CD1c-positive myeloid dendritic cell (primary cell): ENCODE data around the gene OCIAD2.
"Not testable (repeated sequence)": the region's sequence is repeated elsewhere in the genome, so short reads cannot be mapped to it uniquely, and the experiment has no call there.

Experiments used
- DNase-seq: peaks from one replicate; pipeline ENCODE4 v3.0.0-alpha.2; 2016; ENCODE audit errors: extremely low spot score

OCIAD2 gene

DNA sequence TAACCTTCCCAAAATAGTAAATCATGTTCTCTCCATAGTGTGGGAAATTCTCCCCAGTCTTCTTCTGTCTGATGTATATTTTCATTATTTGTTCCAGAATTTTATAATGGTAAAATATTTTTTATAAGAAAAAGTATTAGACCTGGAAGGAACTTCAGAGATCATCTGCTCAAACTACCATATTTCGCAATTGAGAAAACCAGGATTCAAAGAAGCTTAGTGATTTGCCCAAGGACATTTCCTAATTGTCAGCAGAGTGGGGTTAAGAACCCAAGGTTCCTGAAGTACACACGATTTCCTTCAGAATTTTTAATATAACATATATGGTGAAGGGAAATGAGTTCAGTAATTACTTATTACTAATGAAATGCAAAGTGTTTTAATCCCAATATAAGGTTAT lies 51.6 kb downstream of the OCIAD2 start:
- no peak for DNase-seq

DNA sequence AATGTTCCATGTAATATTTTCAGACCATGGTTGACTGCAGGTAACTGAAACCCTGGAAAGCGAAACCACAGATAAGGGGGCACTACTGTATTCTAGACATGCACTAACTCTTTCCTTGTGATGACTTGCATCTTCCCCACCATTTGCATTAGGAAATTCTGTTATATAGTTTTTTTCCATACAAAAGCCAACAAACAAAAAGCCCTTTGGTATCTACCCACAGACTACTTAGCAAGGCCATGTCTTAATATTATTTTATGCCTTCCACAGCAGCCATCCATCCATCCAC lies 52.2 kb downstream of the OCIAD2 start:
- no peak for DNase-seq

DNA sequence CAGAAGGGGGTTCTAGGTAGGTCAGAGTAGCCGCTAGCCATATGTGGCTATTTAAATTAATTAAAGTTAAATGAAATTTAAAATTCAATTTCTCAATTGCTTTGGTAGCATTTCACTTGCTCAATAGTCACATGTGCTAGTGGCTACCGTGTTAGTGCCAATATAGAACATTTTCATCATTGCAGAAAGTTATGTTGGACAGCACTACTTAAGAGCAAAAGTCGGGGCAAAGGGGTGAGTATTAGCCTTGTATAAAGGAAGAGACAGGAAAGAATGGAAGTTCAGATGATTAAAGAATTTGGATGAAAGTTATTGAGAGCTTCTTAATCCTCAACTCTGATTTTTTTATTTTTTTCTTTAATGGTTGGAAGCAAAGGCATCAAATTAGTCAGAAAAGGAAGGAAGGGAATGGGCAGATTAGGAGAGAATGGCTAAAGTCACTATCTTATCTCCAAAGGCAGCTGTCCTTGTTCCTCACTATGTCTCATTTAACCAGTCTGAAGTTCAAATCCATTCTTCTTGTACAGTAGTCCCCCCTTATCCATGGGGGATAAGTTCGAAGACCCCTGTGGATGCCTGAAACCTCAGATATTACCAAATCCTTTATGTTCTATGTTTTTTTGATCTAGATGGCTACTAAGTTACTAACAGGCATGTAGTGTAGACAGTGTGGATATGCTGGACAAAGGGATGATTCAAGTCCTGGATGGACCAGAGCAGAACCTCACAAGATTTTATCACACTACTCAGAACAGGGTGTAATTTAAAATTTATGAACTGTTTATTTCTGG lies 52.8 kb downstream of the OCIAD2 start:
- DNase-seq: no peak

DNA sequence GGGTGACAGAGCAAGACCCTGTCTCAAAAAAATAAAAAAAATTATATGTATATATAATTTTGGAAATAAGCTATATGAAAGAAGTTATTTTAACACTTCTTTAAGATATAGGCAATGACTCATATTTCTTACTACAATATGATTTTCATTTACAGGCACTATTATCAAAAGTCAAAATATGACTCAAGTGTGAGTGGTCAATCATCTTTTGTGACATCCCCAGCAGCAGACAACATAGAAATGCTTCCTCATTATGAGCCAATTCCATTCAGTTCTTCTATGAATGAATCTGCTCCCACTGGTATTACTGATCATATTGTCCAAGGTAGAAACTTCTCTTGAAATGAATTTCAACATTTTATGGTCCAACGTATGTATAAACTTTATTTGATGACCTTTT lies 54.9 kb downstream of the OCIAD2 start:
- DNase-seq: no peak

DNA sequence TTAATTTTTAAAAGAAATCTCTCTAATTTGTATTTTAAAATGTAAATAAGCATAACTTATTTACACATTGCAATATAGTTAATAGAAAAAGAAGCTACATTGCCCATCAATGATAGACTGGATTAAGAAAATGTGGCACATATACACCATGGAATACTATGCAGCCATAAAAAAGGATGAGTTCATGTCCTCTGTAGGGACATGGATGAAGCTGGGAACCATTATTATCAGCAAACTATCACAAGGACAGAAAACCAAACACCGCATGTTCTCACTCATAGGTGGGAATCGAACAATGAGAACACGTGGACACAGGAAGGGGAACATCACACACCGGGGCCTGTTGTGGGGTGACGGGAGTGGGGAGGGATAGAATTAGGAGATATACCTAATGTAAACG lies 57.8 kb downstream of the OCIAD2 start:
- DNase-seq: not testable (repeated sequence)

DNA sequence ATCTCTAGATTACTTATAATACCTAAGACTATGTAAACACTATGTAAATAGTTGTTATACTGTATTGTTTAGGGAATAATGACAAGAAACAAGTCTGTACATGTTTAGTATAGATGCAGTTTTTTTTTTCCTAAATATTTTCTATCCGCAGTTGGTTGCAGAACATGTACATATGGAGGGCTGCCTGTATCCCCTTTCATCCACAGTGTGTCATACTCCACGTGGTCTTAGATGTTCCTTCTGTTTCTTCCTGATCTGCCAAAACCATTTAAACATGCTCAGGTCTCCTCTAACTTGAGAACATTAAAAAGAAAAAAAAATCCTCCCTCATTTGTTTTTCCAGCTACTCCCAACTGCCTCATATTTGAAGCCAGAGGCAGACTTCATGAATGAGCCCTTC lies 61.7 kb downstream of the OCIAD2 start:
- no peak for DNase-seq

DNA sequence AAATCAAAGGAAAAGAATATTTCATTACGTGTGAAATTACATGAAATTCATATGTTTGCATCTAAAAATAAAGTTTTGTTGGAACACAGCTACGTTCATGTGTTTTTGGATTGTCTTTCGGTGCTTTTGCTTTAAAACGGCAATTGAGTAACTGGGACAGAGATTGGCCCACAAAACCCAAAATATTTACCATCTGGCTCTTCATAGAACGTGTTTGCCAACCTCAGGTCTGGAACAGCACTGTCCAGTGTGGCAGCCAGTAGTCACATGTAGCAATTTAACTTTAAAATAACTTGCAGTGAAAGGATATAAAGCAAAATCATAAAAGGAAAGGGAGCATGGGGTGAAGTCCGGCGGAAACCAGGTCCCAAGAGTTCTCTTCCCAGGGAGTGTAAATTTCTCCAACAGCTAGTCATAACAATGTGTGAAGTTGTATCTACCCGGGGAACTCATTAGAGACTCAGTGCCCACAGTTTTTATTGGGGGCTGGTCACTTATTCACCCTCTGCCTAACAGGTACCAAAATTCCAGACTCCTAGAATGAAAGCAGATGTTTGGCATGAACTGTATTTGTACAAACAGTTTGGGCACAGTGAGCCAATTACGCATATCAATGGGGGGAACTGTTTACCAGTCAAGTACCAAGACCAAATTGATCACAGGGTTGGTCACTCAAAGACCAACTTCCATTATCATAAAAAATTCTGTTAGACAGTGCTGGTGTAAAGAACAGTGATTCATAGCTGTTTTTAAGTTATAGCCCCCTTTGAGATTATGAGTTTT lies 65.3 kb downstream of the OCIAD2 start:
- no peak for DNase-seq

DNA sequence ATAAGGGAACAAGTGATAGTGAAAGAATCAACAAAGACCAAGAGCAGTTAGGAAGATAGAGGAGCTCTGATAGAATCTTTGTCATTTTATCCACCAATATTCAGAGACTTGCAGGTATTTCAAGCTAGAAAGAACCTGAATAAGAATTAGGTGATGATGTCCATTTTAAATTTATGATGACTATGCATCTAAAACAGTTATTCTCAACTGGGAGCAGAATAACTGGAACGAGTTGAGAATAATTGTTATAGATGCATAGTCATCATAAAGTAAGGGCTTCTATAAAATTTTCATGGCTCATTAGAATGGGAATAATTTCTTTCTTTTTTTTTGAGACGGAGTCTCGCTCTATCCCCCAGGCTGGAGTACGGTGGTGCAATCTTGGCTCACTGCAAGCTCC lies 69.9 kb downstream of the OCIAD2 start:
- DNase-seq: no peak
